Inferior parietal cortex (tissue), 1 donor: Measurements from ENCODE around the gene MMP14.
"Not testable (repeated sequence)": the region's sequence is repeated elsewhere in the genome, so short reads cannot be mapped to it uniquely, and the experiment has no call there.

ENCODE experiments used
- DNase-seq: peaks from one replicate; pipeline ENCODE4 v3.0.0-alpha.2; 2016; ENCODE audit errors: extremely low spot score

MMP14 gene

DNA sequence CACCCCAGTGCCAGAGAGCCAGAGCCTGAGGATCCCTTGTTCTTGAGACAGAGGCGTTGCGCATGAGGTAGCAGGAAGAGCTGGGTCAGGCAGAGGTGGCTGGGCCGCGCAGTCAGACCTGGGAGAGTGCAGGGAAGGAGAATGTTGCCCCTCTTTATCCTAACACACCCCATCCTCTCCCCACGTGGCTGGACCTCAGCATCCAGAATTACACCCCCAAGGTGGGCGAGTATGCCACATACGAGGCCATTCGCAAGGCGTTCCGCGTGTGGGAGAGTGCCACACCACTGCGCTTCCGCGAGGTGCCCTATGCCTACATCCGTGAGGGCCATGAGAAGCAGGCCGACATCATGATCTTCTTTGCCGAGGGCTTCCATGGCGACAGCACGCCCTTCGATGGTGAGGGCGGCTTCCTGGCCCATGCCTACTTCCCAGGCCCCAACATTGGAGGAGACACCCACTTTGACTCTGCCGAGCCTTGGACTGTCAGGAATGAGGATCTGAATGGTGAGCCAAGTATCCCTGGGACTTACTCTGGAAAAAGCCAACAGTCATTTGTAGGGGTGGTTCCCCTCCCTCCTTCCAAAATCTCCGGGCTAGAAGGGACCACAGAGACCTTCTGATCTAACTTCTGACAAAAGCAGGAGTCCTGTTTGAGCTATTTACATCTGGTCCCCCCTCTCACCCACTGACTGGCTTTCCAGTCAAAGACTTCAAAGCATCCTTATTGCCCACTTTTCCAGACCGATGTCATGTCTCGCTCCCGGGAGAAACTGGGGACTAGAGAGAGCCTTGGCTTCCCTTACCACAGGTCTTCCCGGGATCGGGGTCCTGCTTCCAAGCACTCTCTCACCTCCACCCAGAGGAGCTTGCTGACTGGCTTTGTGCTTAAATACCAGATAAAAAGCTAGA is 6.1 kb downstream of the MMP14 start:
- DNase-seq, result no peak

DNA sequence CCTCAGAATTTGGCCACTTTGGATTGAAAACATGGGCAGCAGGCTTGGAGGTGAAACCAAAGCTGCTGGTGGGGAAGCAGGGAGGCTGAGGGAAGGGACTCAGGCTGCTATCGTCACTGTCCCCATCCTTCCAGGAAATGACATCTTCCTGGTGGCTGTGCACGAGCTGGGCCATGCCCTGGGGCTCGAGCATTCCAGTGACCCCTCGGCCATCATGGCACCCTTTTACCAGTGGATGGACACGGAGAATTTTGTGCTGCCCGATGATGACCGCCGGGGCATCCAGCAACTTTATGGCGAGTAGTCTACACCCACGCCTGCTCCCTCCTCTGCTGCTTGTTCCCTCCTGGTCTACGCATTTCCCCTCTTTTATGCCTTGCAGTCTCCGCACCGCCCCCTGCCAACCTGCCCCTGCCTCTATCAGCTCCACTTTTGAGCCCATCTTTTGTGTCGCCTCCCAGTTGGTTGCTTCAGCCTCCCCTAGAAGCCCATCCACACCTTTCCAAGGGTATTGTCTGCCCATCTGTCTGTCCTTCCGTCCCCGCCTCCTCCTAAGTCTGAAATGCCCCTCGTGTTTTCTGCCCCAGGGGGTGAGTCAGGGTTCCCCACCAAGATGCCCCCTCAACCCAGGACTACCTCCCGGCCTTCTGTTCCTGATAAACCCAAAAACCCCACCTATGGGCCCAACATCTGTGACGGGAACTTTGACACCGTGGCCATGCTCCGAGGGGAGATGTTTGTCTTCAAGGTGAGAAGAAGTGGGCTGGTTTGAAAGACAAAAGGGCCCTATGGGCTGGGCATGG is 6.9 kb downstream of the MMP14 start:
- no peak for DNase-seq

DNA sequence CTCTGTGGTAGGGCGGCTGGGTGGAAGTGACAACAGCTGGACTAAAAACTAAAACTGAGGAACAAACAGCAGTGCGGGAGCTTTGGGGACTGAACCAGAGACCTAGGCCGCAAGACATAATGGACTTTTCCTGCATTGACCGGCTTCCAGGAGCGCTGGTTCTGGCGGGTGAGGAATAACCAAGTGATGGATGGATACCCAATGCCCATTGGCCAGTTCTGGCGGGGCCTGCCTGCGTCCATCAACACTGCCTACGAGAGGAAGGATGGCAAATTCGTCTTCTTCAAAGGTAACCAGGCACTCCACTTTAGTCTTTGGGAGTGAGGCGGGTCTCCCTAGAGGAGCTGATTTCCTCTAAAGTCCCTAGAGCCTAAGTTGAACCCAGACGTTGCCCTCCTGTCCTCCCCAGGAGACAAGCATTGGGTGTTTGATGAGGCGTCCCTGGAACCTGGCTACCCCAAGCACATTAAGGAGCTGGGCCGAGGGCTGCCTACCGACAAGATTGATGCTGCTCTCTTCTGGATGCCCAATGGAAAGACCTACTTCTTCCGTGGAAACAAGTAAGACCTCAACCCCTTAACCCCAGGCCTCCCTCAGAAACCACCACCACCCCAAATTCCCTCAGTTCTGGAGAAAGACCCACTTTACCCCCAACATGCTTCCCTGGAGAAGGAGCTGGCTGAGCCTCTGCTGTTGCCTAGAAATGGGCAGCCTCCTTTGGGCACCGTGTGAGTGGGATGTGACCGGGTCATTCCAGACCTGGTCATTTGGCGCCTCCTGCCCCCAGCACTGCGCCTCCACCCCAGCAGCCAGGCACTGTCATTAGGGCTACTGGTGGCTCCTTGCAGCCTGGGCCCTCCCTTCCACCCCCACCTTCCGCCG is 8.1 kb downstream of the MMP14 start:
- DNase-seq, result no peak

DNA sequence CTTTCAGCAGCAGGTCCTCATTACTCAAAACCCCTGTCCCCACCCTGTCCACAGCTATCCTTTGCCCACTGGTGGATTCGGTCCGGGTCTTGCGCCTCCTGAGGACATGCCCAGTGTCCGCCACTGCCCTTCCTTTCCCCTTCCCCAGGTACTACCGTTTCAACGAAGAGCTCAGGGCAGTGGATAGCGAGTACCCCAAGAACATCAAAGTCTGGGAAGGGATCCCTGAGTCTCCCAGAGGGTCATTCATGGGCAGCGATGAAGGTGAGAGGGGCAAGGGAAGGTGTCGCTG is 8.7 kb downstream of the MMP14 start:
- no peak for DNase-seq

DNA sequence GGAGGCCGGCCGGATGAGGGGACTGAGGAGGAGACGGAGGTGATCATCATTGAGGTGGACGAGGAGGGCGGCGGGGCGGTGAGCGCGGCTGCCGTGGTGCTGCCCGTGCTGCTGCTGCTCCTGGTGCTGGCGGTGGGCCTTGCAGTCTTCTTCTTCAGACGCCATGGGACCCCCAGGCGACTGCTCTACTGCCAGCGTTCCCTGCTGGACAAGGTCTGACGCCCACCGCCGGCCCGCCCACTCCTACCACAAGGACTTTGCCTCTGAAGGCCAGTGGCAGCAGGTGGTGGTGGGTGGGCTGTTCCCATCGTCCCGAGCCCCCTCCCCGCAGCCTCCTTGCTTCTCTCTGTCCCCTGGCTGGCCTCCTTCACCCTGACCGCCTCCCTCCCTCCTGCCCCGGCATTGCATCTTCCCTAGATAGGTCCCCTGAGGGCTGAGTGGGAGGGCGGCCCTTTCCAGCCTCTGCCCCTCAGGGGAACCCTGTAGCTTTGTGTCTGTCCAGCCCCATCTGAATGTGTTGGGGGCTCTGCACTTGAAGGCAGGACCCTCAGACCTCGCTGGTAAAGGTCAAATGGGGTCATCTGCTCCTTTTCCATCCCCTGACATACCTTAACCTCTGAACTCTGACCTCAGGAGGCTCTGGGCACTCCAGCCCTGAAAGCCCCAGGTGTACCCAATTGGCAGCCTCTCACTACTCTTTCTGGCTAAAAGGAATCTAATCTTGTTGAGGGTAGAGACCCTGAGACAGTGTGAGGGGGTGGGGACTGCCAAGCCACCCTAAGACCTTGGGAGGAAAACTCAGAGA is 9.6 kb downstream of the MMP14 start:
- no peak for DNase-seq

DNA sequence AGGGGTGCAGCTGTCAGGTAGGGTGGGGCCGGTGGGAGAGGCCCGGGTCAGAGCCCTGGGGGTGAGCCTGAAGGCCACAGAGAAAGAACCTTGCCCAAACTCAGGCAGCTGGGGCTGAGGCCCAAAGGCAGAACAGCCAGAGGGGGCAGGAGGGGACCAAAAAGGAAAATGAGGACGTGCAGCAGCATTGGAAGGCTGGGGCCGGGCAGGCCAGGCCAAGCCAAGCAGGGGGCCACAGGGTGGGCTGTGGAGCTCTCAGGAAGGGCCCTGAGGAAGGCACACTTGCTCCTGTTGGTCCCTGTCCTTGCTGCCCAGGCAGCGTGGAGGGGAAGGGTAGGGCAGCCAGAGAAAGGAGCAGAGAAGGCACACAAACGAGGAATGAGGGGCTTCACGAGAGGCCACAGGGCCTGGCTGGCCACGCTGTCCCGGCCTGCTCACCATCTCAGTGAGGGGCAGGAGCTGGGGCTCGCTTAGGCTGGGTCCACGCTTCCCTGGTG is 10.5 kb downstream of the MMP14 start:
- DNase-seq, result no peak

DNA sequence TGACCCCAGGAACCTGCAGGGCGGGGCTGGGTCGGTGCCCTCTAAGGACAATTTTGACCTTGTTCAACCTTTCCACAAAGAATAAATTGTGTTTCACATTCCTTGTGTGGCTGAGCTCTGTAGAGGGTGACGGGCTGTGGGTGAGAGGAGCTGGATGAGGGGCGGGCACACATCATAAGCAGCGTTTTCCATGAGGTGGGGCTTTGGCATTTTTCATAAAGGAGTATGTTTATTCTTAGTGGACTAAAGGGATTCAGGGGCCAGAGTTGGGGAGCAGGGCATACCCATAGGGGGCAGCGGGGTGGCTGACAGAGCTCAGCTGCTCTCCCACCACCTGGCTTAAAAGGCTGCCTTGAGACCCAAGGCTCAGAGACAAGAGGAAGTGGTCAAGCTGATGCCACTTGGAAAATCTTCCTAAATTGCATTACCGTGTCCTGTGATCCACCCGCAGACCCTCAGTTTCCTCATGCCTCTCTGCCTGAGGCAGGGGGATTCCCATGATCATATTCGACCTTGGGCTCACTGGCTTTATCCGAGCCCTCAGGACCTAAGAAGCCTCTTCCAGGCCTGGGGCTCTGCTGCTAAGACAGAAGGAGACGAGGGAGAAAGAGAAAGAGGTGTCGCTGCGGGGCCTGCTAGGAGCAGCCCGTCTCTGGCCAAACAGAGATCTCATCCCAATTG is 11.4 kb downstream of the MMP14 start:
- DNase-seq, result no peak

DNA sequence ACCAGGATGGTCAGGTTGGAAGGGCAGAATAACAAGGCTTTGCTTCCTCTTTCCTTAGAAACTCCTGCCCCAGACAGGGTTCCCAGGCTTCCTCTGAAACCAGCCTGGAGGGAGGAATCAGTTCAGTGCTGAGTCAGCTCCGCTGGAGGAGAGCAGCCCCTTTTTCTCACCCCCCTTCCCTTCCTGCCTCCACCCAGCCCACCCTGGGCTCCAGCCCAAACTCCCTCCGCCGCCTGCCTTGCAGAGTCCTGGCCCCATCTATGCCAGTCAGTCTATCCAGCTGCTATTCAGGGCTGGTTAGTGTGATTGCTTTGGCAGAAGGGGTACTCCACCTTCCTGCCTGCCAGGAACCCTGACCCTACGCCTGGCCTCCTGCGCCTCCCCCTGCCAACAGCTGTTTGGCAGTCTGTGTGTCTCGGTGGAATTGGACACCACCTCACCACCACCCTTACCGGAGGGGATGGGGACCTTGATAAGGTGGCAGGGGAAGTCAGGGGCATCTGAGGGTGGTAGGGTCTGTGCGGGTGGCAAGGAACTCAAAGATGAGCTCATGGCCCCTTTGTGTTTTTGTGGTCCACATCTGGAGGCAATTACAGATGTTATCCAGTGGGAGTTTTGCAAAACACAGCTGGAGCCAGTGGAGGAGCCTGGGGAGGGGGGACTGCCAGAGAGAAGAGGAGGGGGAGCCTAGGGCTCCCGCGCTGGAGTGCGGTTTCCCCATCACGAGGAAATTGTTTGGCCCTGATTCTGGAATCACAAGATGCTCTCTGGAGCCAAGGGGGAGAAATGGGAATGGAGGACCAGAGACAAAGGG is 12.2 kb downstream of the MMP14 start:
- DNase-seq, result no peak

DNA sequence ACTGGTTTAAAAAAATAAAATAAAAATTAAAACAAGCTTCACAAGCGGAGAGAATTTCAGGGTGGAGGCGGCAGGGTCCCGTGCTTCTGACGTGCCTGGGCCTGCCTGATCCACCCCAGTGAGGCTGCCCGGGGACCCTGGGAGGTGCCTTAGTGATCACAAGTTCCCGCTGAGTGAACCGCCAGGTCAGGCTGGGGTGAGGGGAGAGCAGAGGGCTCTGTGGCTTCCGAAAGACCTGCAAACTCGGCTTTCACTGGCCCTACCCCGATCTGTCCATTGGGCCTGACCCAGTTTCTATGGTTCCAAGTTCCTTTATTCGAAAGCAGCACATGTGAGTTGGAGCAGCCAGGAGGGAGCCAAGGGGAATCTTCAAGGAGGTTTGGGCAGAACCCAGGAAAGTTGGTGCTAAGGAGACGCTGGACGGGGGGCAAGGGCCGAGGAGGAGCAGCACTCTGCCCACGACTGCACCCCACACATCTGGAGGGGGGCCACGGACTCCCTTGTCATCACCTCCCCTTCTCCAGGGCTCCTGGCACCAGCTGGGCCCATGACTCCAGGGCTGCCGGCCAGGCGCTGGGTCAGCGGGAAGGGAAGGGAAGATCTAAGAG is 12.9 kb downstream of the MMP14 start:
- DNase-seq, result no peak

DNA sequence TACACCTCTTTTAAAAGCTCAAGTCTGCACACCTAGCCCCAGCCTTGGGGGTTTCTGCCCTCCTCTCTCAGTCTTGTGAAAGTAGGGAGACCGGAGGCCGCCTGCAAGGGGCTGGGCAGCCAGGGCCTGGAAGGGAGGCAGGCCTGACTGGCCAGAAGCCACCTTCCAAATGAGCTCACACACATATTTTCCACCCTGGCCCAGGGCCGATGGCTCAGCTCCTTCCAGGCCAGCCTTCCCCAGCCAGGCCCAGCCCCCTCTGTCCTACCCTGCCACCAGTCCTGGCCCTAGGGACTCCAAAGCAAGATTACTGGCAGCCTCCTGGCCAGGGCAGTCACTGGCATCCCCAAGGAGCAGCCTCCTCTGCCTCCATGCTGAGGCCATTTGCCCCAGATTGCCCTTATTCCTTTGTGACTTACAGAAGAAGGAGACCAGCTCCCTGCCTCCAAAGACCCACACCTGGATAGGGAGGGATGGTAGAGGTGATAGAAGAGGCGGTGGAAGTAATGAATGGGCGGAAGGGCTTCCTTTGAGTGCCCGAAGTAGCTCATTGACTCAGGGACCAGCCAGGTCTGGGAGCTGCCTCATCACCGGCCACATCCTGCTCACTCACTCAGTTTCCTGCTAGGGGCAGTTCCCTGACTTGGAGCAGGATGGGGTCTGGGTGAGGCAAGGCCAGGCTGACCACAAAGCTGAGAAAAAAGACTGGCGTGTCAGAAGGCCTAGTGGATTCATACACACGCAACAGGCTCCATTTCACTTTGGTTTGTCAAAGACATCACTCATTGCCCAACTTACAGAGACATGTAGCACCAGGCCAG is 14.8 kb downstream of the MMP14 start:
- no peak for DNase-seq

DNA sequence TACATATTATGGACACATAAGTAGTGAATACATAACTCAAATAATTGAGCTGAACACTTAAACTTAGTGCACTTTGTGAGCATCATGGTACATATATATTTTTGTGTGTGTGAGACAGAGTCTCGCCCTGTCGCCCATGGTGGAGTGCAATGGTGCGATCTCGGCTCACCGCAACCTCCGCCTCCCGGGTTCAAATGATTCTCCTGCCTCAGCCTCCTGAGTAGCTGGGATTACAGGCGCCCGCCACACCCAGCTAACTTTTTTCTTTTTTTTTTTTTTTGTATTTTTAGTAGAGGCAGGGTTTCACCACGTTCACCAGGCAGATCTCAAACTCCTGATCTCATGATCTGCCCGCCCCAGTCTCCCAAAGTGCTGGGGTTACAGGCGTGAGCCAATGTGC is 15.8 kb downstream of the MMP14 start:
- not testable (repeated sequence) for DNase-seq

DNA sequence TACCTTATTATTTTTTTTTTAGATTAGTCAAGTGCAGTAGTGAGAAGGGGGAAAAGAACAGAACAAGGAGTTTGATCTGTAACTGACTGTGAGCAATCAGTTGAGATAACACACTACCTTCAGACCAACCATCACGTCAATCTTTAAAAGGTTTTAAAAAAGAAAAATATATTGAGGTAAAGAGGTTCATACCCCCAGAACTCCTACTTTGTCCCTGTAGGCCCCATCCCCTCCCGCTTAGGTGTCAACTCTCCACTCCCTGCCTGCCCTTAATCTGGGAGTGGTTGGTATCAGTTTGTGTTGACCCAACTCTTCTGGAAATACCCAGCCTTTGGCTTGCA is 16.2 kb downstream of the MMP14 start:
- DNase-seq, result no peak

DNA sequence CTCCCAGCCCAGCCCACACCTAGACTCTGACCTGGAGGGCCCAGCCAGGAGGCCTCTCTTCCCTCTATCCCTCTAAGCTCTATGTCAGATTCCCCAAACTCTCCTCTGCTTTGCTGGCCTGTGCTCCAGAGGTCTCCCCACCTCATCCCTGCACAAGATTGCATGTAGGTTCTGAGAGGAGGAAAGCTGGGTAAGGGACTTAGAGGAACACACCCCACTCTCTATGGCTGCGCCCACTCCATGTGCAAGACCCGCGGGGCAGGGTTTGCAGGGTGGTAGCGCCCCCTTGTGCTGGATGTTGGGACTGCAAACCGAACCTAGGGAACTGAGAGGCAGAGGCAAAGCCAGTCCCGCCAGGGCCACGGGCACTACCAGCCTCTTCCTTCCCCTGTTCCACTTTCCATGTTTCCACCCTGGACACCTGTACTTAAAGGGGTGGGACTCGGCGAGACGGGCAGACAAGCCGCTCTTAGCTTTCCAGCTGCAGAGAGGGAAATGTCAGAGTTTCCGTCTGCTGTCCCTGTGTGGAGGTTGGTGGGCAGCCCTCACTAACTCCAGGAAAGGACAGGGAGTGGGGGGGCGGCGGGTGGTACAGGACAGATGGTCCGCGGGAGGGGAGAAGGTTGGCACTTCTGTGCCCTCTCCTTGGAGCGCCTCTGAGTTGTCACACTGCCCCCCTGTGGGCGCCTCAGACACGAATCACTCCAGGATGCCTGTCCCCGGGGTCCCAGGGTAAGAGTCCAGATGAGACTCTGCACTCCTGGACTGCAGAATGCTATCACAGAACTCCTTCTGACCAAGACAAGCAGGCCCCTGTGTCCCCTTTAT is 16.8 kb downstream of the MMP14 start:
- DNase-seq, result peak; percentile 89

DNA sequence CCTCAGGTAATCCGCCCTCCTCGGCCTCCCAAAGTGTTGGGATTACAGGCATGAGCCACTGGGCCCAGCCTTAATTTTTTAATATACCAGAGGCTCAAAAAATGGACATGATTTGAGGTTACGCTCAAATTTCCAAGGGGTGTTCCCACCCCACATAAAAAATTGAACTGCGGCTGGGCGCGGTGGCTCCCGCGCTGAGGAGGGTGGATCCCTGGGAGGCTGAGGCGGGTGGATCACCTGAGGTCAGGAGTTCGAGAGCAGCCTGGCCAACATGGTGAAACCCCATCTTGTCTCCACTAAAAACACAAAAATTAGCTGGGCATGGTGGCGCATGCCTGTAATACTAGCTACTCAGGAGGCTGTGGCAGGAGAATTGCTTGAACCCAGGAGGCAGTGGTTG is 17.9 kb downstream of the MMP14 start:
- not testable (repeated sequence) for DNase-seq

DNA sequence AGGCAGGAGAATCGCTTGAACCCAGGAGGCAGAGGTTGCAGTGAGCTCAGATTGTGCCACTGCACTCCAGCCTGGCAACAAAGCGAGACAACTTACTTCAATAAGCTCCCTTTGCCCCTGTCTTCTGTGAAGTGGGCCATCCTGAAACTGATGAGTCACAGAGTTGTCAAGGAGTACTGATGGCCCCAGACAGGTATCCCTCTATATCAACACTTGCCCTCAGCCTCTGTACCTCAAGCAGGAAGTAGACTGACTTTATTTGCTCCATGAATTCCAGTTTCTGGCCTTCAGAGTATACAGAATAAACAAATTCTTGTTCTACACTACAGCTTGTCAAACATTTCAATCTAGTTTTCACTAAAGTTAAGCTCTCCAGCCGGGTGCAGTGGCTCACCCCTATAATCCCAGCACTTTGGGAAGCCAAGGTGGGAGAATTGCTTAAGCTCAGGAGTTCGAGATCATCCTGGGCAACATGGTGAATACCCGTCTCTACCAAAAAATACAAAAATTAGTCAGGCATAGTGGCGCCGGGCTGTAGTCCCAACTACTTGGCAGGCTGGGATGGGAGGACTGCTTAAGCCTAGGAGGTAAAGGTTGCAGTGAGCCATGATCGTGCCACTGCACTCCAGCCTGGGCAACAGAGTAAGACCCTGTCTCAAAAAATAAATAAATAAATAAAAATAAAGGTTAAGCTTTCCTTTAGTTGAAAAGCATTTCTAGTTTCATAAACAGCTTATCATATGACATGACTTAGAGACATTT is 18.8 kb downstream of the MMP14 start:
- DNase-seq, result no peak

DNA sequence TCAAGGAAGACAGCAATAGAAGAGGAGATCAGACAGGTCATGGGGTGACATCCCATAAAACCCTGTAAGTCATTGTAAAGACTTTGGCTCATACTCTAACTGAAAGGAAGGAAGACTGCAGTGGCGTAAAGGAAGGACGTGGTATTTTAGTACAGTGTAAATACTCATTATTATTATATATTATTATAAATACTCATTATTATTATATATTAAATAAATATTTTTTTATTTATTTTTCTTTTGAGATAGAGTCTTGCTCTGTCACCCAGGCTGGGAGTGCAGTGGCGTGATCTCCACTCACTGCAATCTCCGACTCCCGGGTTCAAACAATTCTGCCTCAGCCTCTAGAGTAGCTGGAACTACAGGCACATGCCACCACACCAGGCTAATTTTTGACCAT is 20.0 kb downstream of the MMP14 start:
- no peak for DNase-seq

DNA sequence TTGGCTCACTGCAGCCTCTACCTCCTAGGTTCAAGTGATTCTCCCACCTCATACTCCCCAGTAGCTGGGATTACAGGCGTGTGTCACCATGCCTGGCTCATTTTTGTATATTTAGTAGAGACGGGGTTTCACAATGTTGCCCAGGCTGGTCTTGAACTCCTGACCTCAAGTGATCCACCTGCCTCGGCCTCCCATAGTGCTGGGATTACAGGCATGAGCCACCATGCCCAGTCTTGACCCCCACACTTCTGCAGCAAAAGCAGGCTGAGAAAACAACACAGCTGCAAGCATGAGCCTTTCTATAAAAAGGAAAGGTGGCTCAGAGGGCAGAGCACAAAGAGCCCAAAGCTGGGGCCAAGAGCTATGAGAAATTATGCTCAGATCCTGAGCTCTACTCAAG is 24.0 kb downstream of the MMP14 start:
- not testable (repeated sequence) for DNase-seq
